Measurements from ENCODE around the gene ATP7A. TPM values are rescaled to one million over a fixed set of nuclear protein-coding genes. Genes with fewer than 3 reads are reported as not detected.

Gene ATP7A
- total and polyA plus RNA-seq, 9 of the 15 experiments (the other 6 are each of a cell fraction or from before 2014, with no cell fraction given) = 7.8 to 22.7 (median 11.6) TPM

GRCh38 chrX:77910108-77910840, at the start of gene ATP7A (continued):
- TF ChIP-seq ZNF518B (CRISPR knock-in tag; IDR thresholded peaks at IDR 0.05) (no peak), SAFB (IDR thresholded peaks at IDR 0.05; ENCODE audit: borderline replicate concordance, low read depth, low read length) (peak; percentile 39; the same call in 1 of the 2 replicates), ZNF830 (CRISPR knock-in tag; IDR thresholded peaks at IDR 0.05) (no peak), ATF6 (CRISPR knock-in tag; IDR thresholded peaks at IDR 0.05) (no peak), REST (IDR thresholded peaks at IDR 0.05; ENCODE audit: borderline replicate concordance) (peak; percentile 67), REST (CRISPR knock-in tag; IDR thresholded peaks at IDR 0.05; ENCODE audit: low read depth) (no peak), MAFK (IDR thresholded peaks at IDR 0.05; ENCODE audit: low read length) (no peak)

Data from K562 (cell line).